ENCODE data around the gene DDIT4. TPM values are rescaled to one million over a fixed set of nuclear protein-coding genes. Genes with fewer than 3 reads are reported as not detected.
"Not testable (repeated sequence)": the region's sequence is repeated elsewhere in the genome, so short reads cannot be mapped to it uniquely, and the experiment has no call there.

The DDIT4 gene
- 288 and 290 TPM in 2 replicates for total RNA-seq
- long read RNA-seq, transcript DDIT4-203 (2 exons, 753 nt): minor isoform, 8 of 564 reads
- long read RNA-seq, transcript DDIT4-201 (3 exons, 1,748 nt): major isoform, 530 of 564 reads
- long read RNA-seq, partial matches to known transcripts: 0 of 564 reads
- long read RNA-seq, other reads (novel, unspliced or antisense): 22 of 564 reads

- H3K27me3 Mint-ChIP-seq (ENCODE audit: unreplicated experiment): no peaks in the 10 kb centered on the region
- no peak for TF ChIP-seq CTCF (IDR thresholded peaks at IDR 0.05)
- H3K27ac Mint-ChIP-seq (ENCODE audit: unreplicated experiment): peak within 1 kb of the TSS; percentile 100
- H3K4me3 Mint-ChIP-seq (ENCODE audit: unreplicated experiment): peak within 1 kb of the TSS; percentile 98
- H3K4me1 Mint-ChIP-seq (ENCODE audit: unreplicated experiment): peaks cover 55% of the 10 kb centered on the region
- peaks cover 19% of the 10 kb centered on the region for H3K36me3 Mint-ChIP-seq (ENCODE audit: unreplicated experiment)
- no peaks in the 10 kb centered on the region for H3K9me3 Mint-ChIP-seq (ENCODE audit: unreplicated experiment)
- DNase-seq (ENCODE audit: extremely low spot score, unreplicated experiment): peak; percentile 100
These were observed at the start of gene DDIT4 for GRCh38 chr10:72273410-72274212. Gene DDIT4 (plus strand): TSS chr10:72273924. CDS start chr10:72274217, 293 bp downstream.

- Mint-ChIP-seq H3K4me1 (ENCODE audit: unreplicated experiment) (peaks cover 21% of the 10 kb centered on the region), H3K27ac (ENCODE audit: unreplicated experiment) (peak overlapping the region; percentile 67), H3K36me3 (ENCODE audit: unreplicated experiment) (peaks cover 14% of the 10 kb centered on the region)
- DNase-seq (ENCODE audit: extremely low spot score, unreplicated experiment); H3K27me3 Mint-ChIP-seq (ENCODE audit: unreplicated experiment); H3K9me3 Mint-ChIP-seq (ENCODE audit: unreplicated experiment); H3K4me3 Mint-ChIP-seq (ENCODE audit: unreplicated experiment): not testable (repeated sequence)
These were observed 49.5 kb upstream of the DDIT4 start for GRCh38 chr10:72224191-72224590.

- Mint-ChIP-seq H3K27me3 (ENCODE audit: unreplicated experiment) (no peaks in the 10 kb centered on the region), H3K4me1 (ENCODE audit: unreplicated experiment) (peaks cover 39% of the 10 kb centered on the region), H3K36me3 (ENCODE audit: unreplicated experiment) (peaks cover 15% of the 10 kb centered on the region), H3K9me3 (ENCODE audit: unreplicated experiment) (no peaks in the 10 kb centered on the region), H3K4me3 (ENCODE audit: unreplicated experiment) (no peak overlapping the region), H3K27ac (ENCODE audit: unreplicated experiment) (peak overlapping the region; percentile 17)
- no peak for TF ChIP-seq CTCF (IDR thresholded peaks at IDR 0.05)
- no peak for DNase-seq (ENCODE audit: extremely low spot score, unreplicated experiment)
These were observed 47.2 kb upstream of the DDIT4 start for GRCh38 chr10:72226418-72227027.

- H3K27me3 Mint-ChIP-seq (ENCODE audit: unreplicated experiment): no peaks in the 10 kb centered on the region
- no peak overlapping the region for H3K4me3 Mint-ChIP-seq (ENCODE audit: unreplicated experiment)
- TF ChIP-seq CTCF (IDR thresholded peaks at IDR 0.05): no peak
- no peaks in the 10 kb centered on the region for H3K9me3 Mint-ChIP-seq (ENCODE audit: unreplicated experiment)
- DNase-seq (ENCODE audit: extremely low spot score, unreplicated experiment): no peak
- H3K4me1 Mint-ChIP-seq (ENCODE audit: unreplicated experiment): peaks cover 37% of the 10 kb centered on the region
- H3K36me3 Mint-ChIP-seq (ENCODE audit: unreplicated experiment): peaks cover 16% of the 10 kb centered on the region
- H3K27ac Mint-ChIP-seq (ENCODE audit: unreplicated experiment): no peak overlapping the region
These were observed 45.9 kb upstream of the DDIT4 start for GRCh38 chr10:72227826-72228225.

- Mint-ChIP-seq H3K4me3 (ENCODE audit: unreplicated experiment) (no peak overlapping the region), H3K9me3 (ENCODE audit: unreplicated experiment) (no peaks in the 10 kb centered on the region), H3K27me3 (ENCODE audit: unreplicated experiment) (no peaks in the 10 kb centered on the region), H3K27ac (ENCODE audit: unreplicated experiment) (peak overlapping the region; percentile 23), H3K36me3 (ENCODE audit: unreplicated experiment) (peaks cover 21% of the 10 kb centered on the region), H3K4me1 (ENCODE audit: unreplicated experiment) (peaks cover 37% of the 10 kb centered on the region)
- TF ChIP-seq CTCF (IDR thresholded peaks at IDR 0.05): no peak
- no peak for DNase-seq (ENCODE audit: extremely low spot score, unreplicated experiment)
These were observed 45.4 kb upstream of the DDIT4 start for GRCh38 chr10:72228318-72228751.

Measured in osteocyte (in vitro differentiated cells).